Keratinocyte (primary cell): Measurements from ENCODE around the gene ZNF423. TPM values are rescaled to one million over a fixed set of nuclear protein-coding genes. Genes with fewer than 3 reads are reported as not detected.

Experiments used
- DNase-seq: peaks from one replicate; pipeline ENCODE4 v3.0.0-alpha.2; 2011; ENCODE audit warnings: low read depth, missing footprints, low spot score
- FAIRE-seq: peaks from 2 replicates; lab custom pipeline; 2011; peaks lifted over from hg19 to GRCh38; lab: Jason Lieb, UNC
- H2AFZ ChIP-seq: 2 replicates; pipeline ENCODE4 v1.6.0; 2012; ENCODE audit warnings: low read length, control low read depth, inconsistent platforms; ENCODE audit not compliant: control insufficient read depth
- H3K27ac ChIP-seq: 2 replicates; pipeline ENCODE4 v1.5.1; 2011; ENCODE audit warnings: low read length; ENCODE audit not compliant: control insufficient read depth, insufficient read depth
- H3K27me3 ChIP-seq: 3 replicates; pipeline ENCODE4 v1.6.0; 2011; ENCODE audit warnings: low read length; ENCODE audit not compliant: control insufficient read depth, insufficient read depth; ENCODE audit errors: extremely low read depth
- H3K36me3 ChIP-seq, 2 experiments: 2 replicates in 1 of 2; 3 replicates in 1 of 2; pipeline ENCODE4 v1.5.1; 2011; ENCODE audit warnings: low read length in 2 of 2, mild to moderate bottlenecking in 1 of 2; ENCODE audit not compliant: control insufficient read depth in 2 of 2, insufficient read depth in 2 of 2; ENCODE audit errors: extremely low read depth in 1 of 2
- H3K4me1 ChIP-seq: 3 replicates; pipeline ENCODE4 v1.5.1; 2011; ENCODE audit warnings: low read length; ENCODE audit not compliant: control insufficient read depth, insufficient read depth; ENCODE audit errors: extremely low read depth
- H3K4me2 ChIP-seq: 3 replicates; pipeline ENCODE4 v1.6.0; 2011; ENCODE audit warnings: low read depth, low read length; ENCODE audit not compliant: control insufficient read depth, insufficient read depth; ENCODE audit errors: extremely low read depth
- H3K4me3 ChIP-seq, 3 experiments: fragments of 200-600 bp in 1 of 3; sonication (generic) in 1 of 3; 2 replicates in 2 of 3; 3 replicates in 1 of 3; pipeline ENCODE4 v1.5.1; 2011 to 2016; ENCODE audit warnings: low read length in 3 of 3, mild to moderate bottlenecking in 3 of 3, control low read depth in 2 of 3, inconsistent platforms in 1 of 3, low read depth in 1 of 3, mixed read lengths in 1 of 3, mixed run types in 1 of 3, moderate library complexity in 1 of 3; ENCODE audit not compliant: control insufficient read depth in 2 of 3, insufficient read depth in 2 of 3; ENCODE audit errors: extremely low read depth in 1 of 3
- H3K79me2 ChIP-seq: 2 replicates; pipeline ENCODE4 v1.6.0; 2012; ENCODE audit warnings: low read length; ENCODE audit not compliant: control insufficient read depth, insufficient read depth
- H3K9ac ChIP-seq: 3 replicates; pipeline ENCODE4 v1.6.0; 2011; ENCODE audit warnings: low read length; ENCODE audit not compliant: control insufficient read depth, insufficient read depth; ENCODE audit errors: extremely low read depth
- H3K9me1 ChIP-seq: 3 replicates; pipeline ENCODE4 v1.6.0; 2011; ENCODE audit warnings: low read length; ENCODE audit not compliant: control insufficient read depth, insufficient read depth; ENCODE audit errors: extremely low read depth
- H3K9me3 ChIP-seq: 2 replicates; pipeline ENCODE4 v1.5.1; 2012; ENCODE audit warnings: low read depth, low read length; ENCODE audit not compliant: control insufficient read depth
- H4K20me1 ChIP-seq: 3 replicates; pipeline ENCODE4 v1.6.0; 2011; ENCODE audit warnings: low read length; ENCODE audit not compliant: control insufficient read depth, insufficient read depth; ENCODE audit errors: extremely low read depth
- EZH2 ChIP-seq: IDR thresholded peaks from one replicate; pipeline ENCODE4 v1.6.1; 2012; ENCODE audit warnings: inconsistent platforms, mild to moderate bottlenecking, low read length, moderate library complexity
- dilution Hi-C: fragments of 300-500 bp; cut with MboI; formaldehyde crosslinking; loops from one replicate; pipeline ENCODE4 v1.7.0; 2020; ENCODE audit warnings: low sequenced_read_pairs; ENCODE audit not compliant: extremely low pct_ligation_motif_present
- polyA plus RNA-seq, 5 experiments: library from polyadenylated mRNA; depleted of rRNA in 3 of 5; stranded (reverse) in 3 of 5; stranded (forward) in 1 of 5; unstranded in 1 of 5; fragments of >200 nt; gene quantifications; 1 replicate in 1 of 5; 2 replicates in 3 of 5; 3 replicates in 1 of 5; pipeline versions ENCODE4 v1.2.1 to v1.2.3, GENCODE V29; 2011 to 2012; ENCODE audit warnings: missing spikeins in 2 of 5, low read depth in 1 of 5, low replicate concordance in 1 of 5
- TF ChIP-seq, protein P1 (sequence below), 3 experiments: IDR thresholded peaks in 1 of 3; conservative IDR thresholded peaks in 1 of 3; optimal IDR thresholded peaks in 1 of 3; 2 replicates in 2 of 3; 3 replicates in 1 of 3; pipeline versions ENCODE3 to v1.5.1; 2011; ENCODE audit warnings: low read length in 3 of 3, mild to moderate bottlenecking in 3 of 3, moderate library complexity in 2 of 3, control low read depth in 1 of 3, inconsistent platforms in 1 of 3; ENCODE audit not compliant: insufficient read depth in 2 of 3; ENCODE audit errors: extremely low read depth in 1 of 3

ZNF423 gene
- polyA plus RNA-seq, 1 donor (not counting 4 experiments of a cell fraction or from before 2014, with no cell fraction given): 0.05 TPM

DNA sequence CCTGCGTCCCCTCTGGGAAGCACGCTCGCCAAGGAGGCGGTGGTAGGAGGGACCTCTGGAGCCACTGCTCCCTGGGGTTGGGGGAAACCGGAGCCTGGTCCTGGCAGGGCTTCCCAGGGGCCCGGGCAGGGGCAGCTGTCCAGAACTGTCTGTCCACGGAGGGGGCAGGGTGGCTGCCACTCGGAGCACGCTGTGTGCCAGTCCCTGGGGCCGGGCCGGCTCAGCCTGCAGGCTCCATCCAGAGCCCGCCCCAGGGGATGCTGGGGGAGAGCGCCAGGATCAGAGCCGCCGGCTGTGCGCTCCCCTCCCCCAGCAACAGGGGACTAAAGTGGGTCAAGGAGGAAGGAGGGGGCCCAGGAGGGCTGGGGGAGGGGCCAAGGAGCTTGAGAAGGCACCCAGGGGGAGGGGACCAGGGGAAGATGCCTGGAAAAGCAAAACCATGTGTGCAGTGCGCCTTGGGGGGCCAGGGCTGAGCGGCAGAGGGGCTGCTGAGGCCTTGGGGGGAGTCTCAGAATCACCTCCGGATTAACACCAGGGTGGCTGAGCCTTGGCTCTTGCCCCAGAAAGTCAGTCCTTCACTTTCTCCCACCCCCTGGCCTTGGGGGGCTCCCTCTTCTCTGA, 21.3 kb downstream of the ZNF423 start:
- no peaks in the 10 kb centered on the region for H3K9me3 ChIP-seq
- dilution Hi-C loops: no loop called here
- DNase-seq (no peak), FAIRE-seq (no peak)
- no peaks in the 10 kb centered on the region for H3K9me1 ChIP-seq
- no peak overlapping the region for H3K9ac ChIP-seq
- TF ChIP-seq, protein P1, sequence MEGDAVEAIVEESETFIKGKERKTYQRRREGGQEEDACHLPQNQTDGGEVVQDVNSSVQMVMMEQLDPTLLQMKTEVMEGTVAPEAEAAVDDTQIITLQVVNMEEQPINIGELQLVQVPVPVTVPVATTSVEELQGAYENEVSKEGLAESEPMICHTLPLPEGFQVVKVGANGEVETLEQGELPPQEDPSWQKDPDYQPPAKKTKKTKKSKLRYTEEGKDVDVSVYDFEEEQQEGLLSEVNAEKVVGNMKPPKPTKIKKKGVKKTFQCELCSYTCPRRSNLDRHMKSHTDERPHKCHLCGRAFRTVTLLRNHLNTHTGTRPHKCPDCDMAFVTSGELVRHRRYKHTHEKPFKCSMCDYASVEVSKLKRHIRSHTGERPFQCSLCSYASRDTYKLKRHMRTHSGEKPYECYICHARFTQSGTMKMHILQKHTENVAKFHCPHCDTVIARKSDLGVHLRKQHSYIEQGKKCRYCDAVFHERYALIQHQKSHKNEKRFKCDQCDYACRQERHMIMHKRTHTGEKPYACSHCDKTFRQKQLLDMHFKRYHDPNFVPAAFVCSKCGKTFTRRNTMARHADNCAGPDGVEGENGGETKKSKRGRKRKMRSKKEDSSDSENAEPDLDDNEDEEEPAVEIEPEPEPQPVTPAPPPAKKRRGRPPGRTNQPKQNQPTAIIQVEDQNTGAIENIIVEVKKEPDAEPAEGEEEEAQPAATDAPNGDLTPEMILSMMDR (optimal IDR thresholded peaks at IDR 0.05 in 1 of 3, IDR thresholded peaks at IDR 0.05 in 1 of 3, conservative IDR thresholded peaks at IDR 0.05 in 1 of 3; ENCODE audit: extremely low read depth in 1 of 3, insufficient read depth in 2 of 3, low read length in 3 of 3): no peak
- TF ChIP-seq EZH2: no peak
- H3K4me2 ChIP-seq: no peak overlapping the region
- H4K20me1 ChIP-seq: no peaks in the 10 kb centered on the region
- no peaks in the 10 kb centered on the region for H3K36me3 ChIP-seq
- H3K4me1 ChIP-seq: no peaks in the 10 kb centered on the region
- H3K79me2 ChIP-seq: no peaks in the 10 kb centered on the region
- no peak overlapping the region for H2AFZ ChIP-seq
- H3K27ac ChIP-seq: no peak overlapping the region
- no peak overlapping the region for H3K4me3 ChIP-seq
- peaks cover 24% of the 10 kb centered on the region for H3K27me3 ChIP-seq

DNA sequence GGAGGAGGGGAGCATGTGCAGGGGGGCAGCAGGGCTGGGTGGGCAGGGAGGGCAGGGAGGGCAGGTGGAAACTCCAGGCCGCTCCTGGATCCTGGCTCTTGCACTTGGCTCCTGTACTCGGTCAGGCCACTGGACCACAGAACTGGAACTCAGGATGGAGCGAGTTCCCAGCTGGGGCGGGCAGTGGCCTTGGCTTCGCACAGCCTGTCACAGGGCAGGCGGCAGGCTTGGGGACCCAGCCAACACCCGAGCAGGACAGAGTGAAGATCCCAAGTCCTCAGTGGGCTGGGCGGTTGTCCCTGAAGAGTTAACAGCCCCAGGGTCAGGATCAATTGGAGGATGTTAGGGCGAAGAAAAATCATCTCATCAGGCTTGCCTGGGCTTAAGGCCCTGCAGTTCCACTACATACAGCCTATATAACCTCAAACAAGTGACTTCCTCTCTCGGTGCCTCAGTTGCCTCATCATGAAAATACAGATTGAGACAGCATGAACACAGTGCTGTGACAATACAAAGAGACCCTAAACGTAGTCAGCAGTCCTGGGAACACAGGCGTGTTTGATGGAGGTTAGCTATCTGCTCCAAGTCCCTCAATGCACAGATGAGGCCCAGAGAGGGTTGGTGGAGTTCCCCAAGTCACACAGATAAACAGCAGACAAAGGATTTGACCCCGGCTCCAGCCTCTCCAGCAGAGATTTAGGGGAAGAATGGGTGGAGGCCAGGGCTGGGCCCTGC, 21.9 kb downstream of the ZNF423 start:
- Histone ChIP-seq H3K79me2 (no peaks in the 10 kb centered on the region), H3K9me3 (no peaks in the 10 kb centered on the region), H3K4me2 (no peak overlapping the region), H3K9me1 (no peaks in the 10 kb centered on the region), H3K27me3 (peaks cover 17% of the 10 kb centered on the region), H3K4me3 (no peak overlapping the region), H3K27ac (no peak overlapping the region), H4K20me1 (no peaks in the 10 kb centered on the region), H3K4me1 (no peaks in the 10 kb centered on the region), H2AFZ (no peak overlapping the region), H3K9ac (no peak overlapping the region), H3K36me3 (no peaks in the 10 kb centered on the region)
- no peak for TF ChIP-seq EZH2
- TF ChIP-seq, protein P1 (optimal IDR thresholded peaks at IDR 0.05 in 1 of 3, IDR thresholded peaks at IDR 0.05 in 1 of 3, conservative IDR thresholded peaks at IDR 0.05 in 1 of 3; ENCODE audit: extremely low read depth in 1 of 3, insufficient read depth in 2 of 3, low read length in 3 of 3): no peak
- no peak for DNase-seq
- FAIRE-seq: no peak
- dilution Hi-C loops: no loop called here
